ENCODE measurements around the gene GPR171. TPM values are rescaled to one million over a fixed set of nuclear protein-coding genes. Genes with fewer than 3 reads are reported as not detected.

The GPR171 gene
- total RNA-seq, 1 donor, result not detected

- H3K36me3 ChIP-seq (ENCODE audit: insufficient read depth, low read length), result no peaks in the 10 kb centered on the region
- H3K4me3 ChIP-seq (ENCODE audit: insufficient read depth, low read length), result no peak overlapping the region
- no peaks in the 10 kb centered on the region for H3K9me3 ChIP-seq (ENCODE audit: low read depth, low read length)
- no peak for DNase-seq (ENCODE audit: insufficient read length, low spot score, missing footprints)
- TF ChIP-seq CTCF (IDR thresholded peaks at IDR 0.05; ENCODE audit: extremely low read depth, low read depth, low read length), result no peak
- no peak overlapping the region for H3K27ac ChIP-seq (ENCODE audit: low read depth, low read length)
- no peak overlapping the region for H3K4me2 ChIP-seq (ENCODE audit: insufficient read depth, low read length)
- H3K27me3 ChIP-seq (ENCODE audit: insufficient read depth, low read length), result no peaks in the 10 kb centered on the region
- H3K79me2 ChIP-seq (ENCODE audit: insufficient read depth, low read length), result no peaks in the 10 kb centered on the region
- H3K4me1 ChIP-seq (ENCODE audit: insufficient read depth, low read length), result peaks cover 5% of the 10 kb centered on the region
- H2AFZ ChIP-seq (ENCODE audit: low read length), result no peak overlapping the region
- H4K20me1 ChIP-seq (ENCODE audit: insufficient read depth, low read length), result no peaks in the 10 kb centered on the region
These were observed 1.8 kb downstream of the GPR171 start for GRCh38 chr3:151201051-151201730.

- Histone ChIP-seq H3K27ac (ENCODE audit: low read depth, low read length) (no peak overlapping the region), H4K20me1 (ENCODE audit: insufficient read depth, low read length) (no peaks in the 10 kb centered on the region), H3K4me2 (ENCODE audit: insufficient read depth, low read length) (no peak overlapping the region), H3K4me1 (ENCODE audit: insufficient read depth, low read length) (peaks cover 5% of the 10 kb centered on the region), H3K9me3 (ENCODE audit: low read depth, low read length) (no peaks in the 10 kb centered on the region), H3K27me3 (ENCODE audit: insufficient read depth, low read length) (no peaks in the 10 kb centered on the region), H3K79me2 (ENCODE audit: insufficient read depth, low read length) (no peaks in the 10 kb centered on the region), H3K4me3 (ENCODE audit: insufficient read depth, low read length) (no peak overlapping the region), H2AFZ (ENCODE audit: low read length) (no peak overlapping the region), H3K36me3 (ENCODE audit: insufficient read depth, low read length) (no peaks in the 10 kb centered on the region)
- DNase-seq (ENCODE audit: insufficient read length, low spot score, missing footprints), result no peak
- no peak for TF ChIP-seq CTCF (IDR thresholded peaks at IDR 0.05; ENCODE audit: extremely low read depth, low read depth, low read length)
These were observed 2.4 kb downstream of the GPR171 start for GRCh38 chr3:151200586-151200985.

- Histone ChIP-seq H3K4me2 (ENCODE audit: insufficient read depth, low read length) (no peak overlapping the region), H3K27me3 (ENCODE audit: insufficient read depth, low read length) (no peaks in the 10 kb centered on the region), H3K4me3 (ENCODE audit: insufficient read depth, low read length) (no peak overlapping the region), H3K9me3 (ENCODE audit: low read depth, low read length) (no peaks in the 10 kb centered on the region), H4K20me1 (ENCODE audit: insufficient read depth, low read length) (no peaks in the 10 kb centered on the region), H3K27ac (ENCODE audit: low read depth, low read length) (no peak overlapping the region), H3K79me2 (ENCODE audit: insufficient read depth, low read length) (no peaks in the 10 kb centered on the region), H2AFZ (ENCODE audit: low read length) (no peak overlapping the region), H3K36me3 (ENCODE audit: insufficient read depth, low read length) (no peaks in the 10 kb centered on the region), H3K4me1 (ENCODE audit: insufficient read depth, low read length) (peaks cover 5% of the 10 kb centered on the region)
- DNase-seq (ENCODE audit: insufficient read length, low spot score, missing footprints), result no peak
- TF ChIP-seq CTCF (IDR thresholded peaks at IDR 0.05; ENCODE audit: extremely low read depth, low read depth, low read length), result no peak
These were observed 3.2 kb downstream of the GPR171 start for GRCh38 chr3:151199554-151200438.

GRCh38 chr3:151198849-151199248 lies 4.2 kb downstream of the GPR171 start:
- Histone ChIP-seq H3K27ac (ENCODE audit: low read depth, low read length) (no peak overlapping the region), H3K9me3 (ENCODE audit: low read depth, low read length) (no peaks in the 10 kb centered on the region), H3K4me1 (ENCODE audit: insufficient read depth, low read length) (peaks cover 5% of the 10 kb centered on the region), H3K4me3 (ENCODE audit: insufficient read depth, low read length) (no peak overlapping the region), H2AFZ (ENCODE audit: low read length) (no peak overlapping the region), H3K79me2 (ENCODE audit: insufficient read depth, low read length) (no peaks in the 10 kb centered on the region), H4K20me1 (ENCODE audit: insufficient read depth, low read length) (no peaks in the 10 kb centered on the region), H3K27me3 (ENCODE audit: insufficient read depth, low read length) (no peaks in the 10 kb centered on the region), H3K4me2 (ENCODE audit: insufficient read depth, low read length) (no peak overlapping the region), H3K36me3 (ENCODE audit: insufficient read depth, low read length) (no peaks in the 10 kb centered on the region)
- TF ChIP-seq CTCF (IDR thresholded peaks at IDR 0.05; ENCODE audit: extremely low read depth, low read depth, low read length), result no peak
- no peak for DNase-seq (ENCODE audit: insufficient read length, low spot score, missing footprints)

Measured in osteoblast (primary cell).